Mesothelial cell of epicardium (in vitro differentiated cells): ENCODE measurements around the gene MTHFS. TPM values are rescaled to one million over a fixed set of nuclear protein-coding genes. Genes with fewer than 3 reads are reported as not detected.

Source experiments
- DNase-seq, 2 experiments: peaks; one replicate each; pipeline ENCODE4 v3.0.0; 2021; ENCODE audit warnings: low spot score in 2 of 2; ENCODE audit not compliant: unreplicated experiment in 2 of 2
- H3K27ac Mint-ChIP-seq: 2 replicates; pipeline ENCODE4 v1.8.0; 2021; ENCODE audit warnings: mixed read lengths
- H3K27me3 Mint-ChIP-seq: 2 replicates; pipeline ENCODE4 v1.8.0; 2021; ENCODE audit warnings: low read depth, mixed read lengths
- H3K36me3 Mint-ChIP-seq: 2 replicates; pipeline ENCODE4 v1.8.0; 2021; ENCODE audit warnings: mixed read lengths
- H3K4me1 Mint-ChIP-seq: 2 replicates; pipeline ENCODE4 v1.8.0; 2021; ENCODE audit warnings: mixed read lengths
- H3K4me3 Mint-ChIP-seq: 2 replicates; pipeline ENCODE4 v1.8.0; 2021; ENCODE audit warnings: mild to moderate bottlenecking, moderate library complexity, mixed read lengths
- H3K9me3 Mint-ChIP-seq: 2 replicates; pipeline ENCODE4 v1.8.0; 2021; ENCODE audit warnings: mixed read lengths
- CTCF ChIP-seq: fragments of 200-600 bp; sonication (generic); IDR thresholded peaks from one replicate; pipeline ENCODE4 v1.5.0; 2021; ENCODE audit warnings: antibody characterized with exemption; ENCODE audit not compliant: unreplicated experiment
- total RNA-seq: library from RNA; stranded (reverse); gene quantifications from 3 replicates; pipeline ENCODE4 v1.2.1, GENCODE V29; 2021

Gene MTHFS
- total RNA-seq, 1 donor from 2014 or later = 13.7 TPM

DNA sequence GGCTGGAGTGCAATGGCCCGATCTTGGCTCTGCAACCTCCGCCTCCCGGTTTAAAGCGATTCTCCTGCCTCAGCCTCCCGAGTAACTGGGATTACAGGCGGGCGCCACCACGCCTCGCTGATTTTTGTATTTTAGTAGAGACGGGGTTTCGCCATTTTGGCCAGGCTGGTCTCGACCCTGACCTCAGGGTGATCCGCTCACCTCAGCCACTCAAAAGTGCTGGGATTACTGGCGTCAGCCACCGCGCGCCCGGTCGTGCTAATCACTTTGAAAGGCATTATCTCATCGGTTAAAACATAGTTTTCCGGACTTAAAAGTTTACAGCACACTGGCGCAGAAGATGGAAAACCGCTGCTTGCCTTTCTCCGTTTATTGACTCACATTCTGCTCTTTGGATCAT, 27.6 kb upstream of the MTHFS start:
- peaks cover 29% of the 10 kb centered on the region for H3K9me3 Mint-ChIP-seq

DNA sequence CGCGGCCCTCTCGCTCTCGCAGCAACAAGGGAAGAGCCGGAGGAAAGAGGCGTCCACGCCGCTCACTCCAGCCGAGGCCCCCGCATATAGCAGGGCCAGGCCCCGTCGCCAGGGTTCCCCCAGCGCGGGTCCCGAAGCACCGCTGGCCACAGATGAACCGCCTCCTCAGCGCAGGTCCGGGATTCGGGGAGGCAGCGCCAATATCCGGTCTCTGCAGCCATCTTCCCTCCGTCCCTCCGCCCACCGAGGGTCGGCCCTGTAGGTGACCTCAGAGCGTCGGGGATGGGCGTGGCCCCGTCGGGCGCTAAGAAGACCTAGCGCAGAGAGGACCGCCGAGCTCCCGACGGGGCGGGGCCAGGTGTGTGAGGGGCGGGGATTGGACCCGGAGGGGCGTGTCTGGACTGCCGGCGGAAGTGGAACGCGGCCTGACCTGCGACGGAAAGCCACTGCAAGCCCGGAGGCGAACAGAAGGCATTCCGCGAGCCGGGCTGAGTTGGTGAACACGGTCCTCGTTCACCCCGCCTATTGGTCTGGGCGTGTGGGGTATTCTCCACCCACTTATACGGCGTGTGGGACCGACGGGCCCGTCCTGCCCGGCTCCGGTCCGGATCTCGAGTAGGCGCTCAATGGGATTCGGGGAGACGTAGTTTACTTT, 26.8 kb upstream of the MTHFS start:
- Mint-ChIP-seq H3K9me3 (peaks cover 34% of the 10 kb centered on the region), H3K4me1 (peaks cover 10% of the 10 kb centered on the region), H3K36me3 (peaks cover 40% of the 10 kb centered on the region), H3K27ac (peak overlapping the region; percentile 95), H3K27me3 (no peaks in the 10 kb centered on the region), H3K4me3 (peak overlapping the region; percentile 87)
- DNase-seq = peak; percentile 90 to 98
- no peak for TF ChIP-seq CTCF

More for the DNA sequence above, 27.6 kb upstream of the MTHFS start:
- Mint-ChIP-seq H3K27me3 (peaks cover 5% of the 10 kb centered on the region), H3K4me1 (peaks cover 10% of the 10 kb centered on the region), H3K4me3 (peak overlapping the region; percentile 52), H3K27ac (no peak overlapping the region), H3K36me3 (peaks cover 33% of the 10 kb centered on the region)
- TF ChIP-seq CTCF = no peak
- DNase-seq = no peak

- TF ChIP-seq CTCF = no peak
- peaks cover 34% of the 10 kb centered on the region for H3K9me3 Mint-ChIP-seq
- H3K4me1 Mint-ChIP-seq = peaks cover 10% of the 10 kb centered on the region
- H3K27ac Mint-ChIP-seq = peak overlapping the region; percentile 95
- peak; percentile 43 to 76 for DNase-seq
- H3K4me3 Mint-ChIP-seq = peak overlapping the region; percentile 87
- peaks cover 44% of the 10 kb centered on the region for H3K36me3 Mint-ChIP-seq
- H3K27me3 Mint-ChIP-seq = no peaks in the 10 kb centered on the region
Observed at GRCh38 chr15:79923079-79923514, 26.3 kb upstream of the MTHFS start.

DNA sequence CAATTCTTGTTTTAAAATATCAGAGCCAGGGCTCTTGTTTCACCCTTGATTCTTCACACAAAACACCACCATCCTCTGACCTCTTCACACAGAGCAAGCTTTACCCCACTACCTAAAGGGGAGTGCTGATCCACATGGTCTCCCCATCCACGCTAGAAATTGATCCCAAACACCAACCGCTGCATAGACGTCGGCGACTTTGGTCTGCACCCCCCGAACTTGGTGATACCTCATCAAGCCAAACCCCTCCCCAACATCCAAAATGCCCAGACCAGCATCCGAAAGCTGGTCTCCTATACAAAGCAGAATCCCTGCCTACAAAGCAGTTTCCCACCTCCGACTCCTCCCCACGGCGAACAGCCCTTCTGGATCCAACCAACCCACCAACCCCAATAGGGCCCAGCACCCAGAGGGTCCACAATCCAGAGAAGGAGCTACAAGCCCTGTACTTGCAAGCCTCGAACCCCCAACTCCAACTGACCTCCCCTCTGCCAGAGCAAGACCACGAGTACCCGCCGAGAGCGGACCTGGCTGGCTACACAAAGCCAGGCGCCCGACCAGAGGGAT, 25.8 kb upstream of the MTHFS start:
- Mint-ChIP-seq H3K27ac (peak overlapping the region; percentile 95), H3K27me3 (no peaks in the 10 kb centered on the region), H3K9me3 (peaks cover 38% of the 10 kb centered on the region), H3K4me1 (peaks cover 10% of the 10 kb centered on the region), H3K36me3 (peaks cover 49% of the 10 kb centered on the region), H3K4me3 (peak overlapping the region; percentile 87)
- DNase-seq = no peak
- no peak for TF ChIP-seq CTCF

DNA sequence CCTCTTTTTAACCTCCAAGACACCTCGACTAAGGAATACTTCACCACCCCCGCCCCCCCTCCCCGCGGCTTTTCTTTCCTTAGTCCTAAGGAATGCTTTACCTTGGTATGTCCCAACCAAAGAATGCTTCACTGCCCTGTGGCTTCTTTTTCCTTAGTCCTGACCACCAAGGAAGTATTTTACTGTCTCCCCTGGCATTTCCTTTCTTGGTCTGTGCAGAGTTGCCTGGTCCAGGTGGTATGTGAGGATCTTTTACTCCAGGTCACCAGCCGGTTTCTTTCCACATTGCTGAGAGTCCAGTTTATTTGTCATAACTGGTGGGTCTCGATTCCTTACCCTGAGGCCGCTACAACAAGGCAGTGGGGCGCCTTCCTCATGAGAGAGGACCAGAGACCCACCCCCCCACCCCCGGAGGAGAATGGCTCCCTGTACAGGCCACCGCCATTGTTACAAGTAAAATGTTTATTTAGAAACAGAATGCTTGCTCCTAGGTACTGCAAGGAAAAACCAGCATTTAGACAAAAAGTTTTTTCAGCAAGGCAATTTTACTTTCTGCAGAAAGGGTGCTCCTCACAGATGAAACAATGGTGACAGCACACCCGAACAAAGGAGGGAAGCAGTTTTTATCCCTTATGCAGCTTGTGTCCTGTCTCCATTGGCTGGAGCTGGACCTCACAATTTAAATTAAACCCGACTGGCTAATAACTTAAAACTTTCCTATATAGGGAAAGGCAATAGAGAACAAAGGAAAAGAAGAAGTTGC, 23.1 kb upstream of the MTHFS start:
- DNase-seq = no peak
- H3K27me3 Mint-ChIP-seq = no peaks in the 10 kb centered on the region
- no peak for TF ChIP-seq CTCF
- H3K9me3 Mint-ChIP-seq = peaks cover 53% of the 10 kb centered on the region
- H3K36me3 Mint-ChIP-seq = peaks cover 66% of the 10 kb centered on the region
- H3K4me1 Mint-ChIP-seq = peaks cover 10% of the 10 kb centered on the region
- H3K4me3 Mint-ChIP-seq = no peak overlapping the region
- H3K27ac Mint-ChIP-seq = no peak overlapping the region
